Heart left ventricle (tissue), 16 donors: Measurements from ENCODE around the gene RALB. TPM values are rescaled to one million over a fixed set of nuclear protein-coding genes. Genes with fewer than 3 reads are reported as not detected.

Source experiments
- ATAC-seq, 4 donors: fragments of 200-7000 bp; cut with Tn5 transposase; one replicate each; pipeline ENCODE4 v1.9.1; 2020 to 2022; ENCODE audit warnings: moderate library complexity in 4 of 4, mild to moderate bottlenecking in 3 of 4, moderate number of reproducible peaks in 1 of 4
- DNase-seq, 5 donors: peaks; one replicate each; pipeline ENCODE4 v3.0.0-alpha.2; 2020
- H3K27ac ChIP-seq, 12 donors: fragments of 200-600 bp; sonication (generic) in 4 of 12; one replicate each; pipeline versions ENCODE4 v1.5.0 to v1.8.0; 2016 to 2022; ENCODE audit warnings: mild to moderate bottlenecking in 2 of 12
- H3K27me3 ChIP-seq, 9 donors: fragments of 200-600 bp; sonication (generic) in 2 of 9; one replicate each; pipeline versions ENCODE4 v1.5.1 to v1.8.0; 2016 to 2022; ENCODE audit warnings: mild to moderate bottlenecking in 3 of 9
- H3K36me3 ChIP-seq, 9 donors: fragments of 200-600 bp; sonication (generic) in 2 of 9; one replicate each; pipeline versions ENCODE4 v1.5.0 to v1.8.0; 2018 to 2022; ENCODE audit warnings: mild to moderate bottlenecking in 2 of 9
- H3K4me1 ChIP-seq, 12 donors: fragments of 200-600 bp; sonication (generic) in 4 of 12; one replicate each; pipeline versions ENCODE4 v1.5.0 to v1.8.0; 2016 to 2022; ENCODE audit warnings: mild to moderate bottlenecking in 3 of 12
- H3K4me3 ChIP-seq, 12 donors: fragments of 200-600 bp; sonication (generic) in 4 of 12; one replicate each; pipeline versions ENCODE4 v1.5.0 to v1.8.0; 2017 to 2022; ENCODE audit warnings: mild to moderate bottlenecking in 9 of 12, moderate library complexity in 4 of 12
- H3K9me3 ChIP-seq, 12 donors: fragments of 200-600 bp; sonication (generic) in 4 of 12; one replicate each; pipeline versions ENCODE4 v1.5.0 to v1.8.0; 2016 to 2022; ENCODE audit warnings: mild to moderate bottlenecking in 1 of 12
- POLR2A ChIP-seq, 2 donors: fragments of 450-650 bp; IDR thresholded peaks; one replicate each; pipeline ENCODE4 v1.6.1; 2017; ENCODE audit warnings: antibody characterized with exemption in 2 of 2, mild to moderate bottlenecking in 2 of 2, moderate library complexity in 2 of 2
- WGBS, 4 donors: extraction: QIAGEN DNeasy Blood & Tissue Kit in 2 of 4; methylation state at CpG; one replicate each; pipeline versions ENCODE4 v1.1.5 to v1.1.7; 2013 to 2018; 5-methylcytosine and 5-hydroxymethylcytosine counted together
- intact Hi-C, 10 donors: fragments of 100-400 bp; cut with DNase I; formaldehyde crosslinking; loops; one replicate each; pipeline versions ENCODE4 v1.11.1 to v1.14.2; 2022
- polyA plus RNA-seq, 2 donors: library from polyadenylated mRNA; stranded (reverse); fragments of 200-250 nt; gene quantifications; one replicate each; pipeline ENCODE4 v1.2.3, GENCODE V29; 2013
- total RNA-seq, 9 donors: library from RNA; depleted of rRNA in 2 of 9; stranded (reverse); fragments of >200 nt in 2 of 9; fragmentation: NEBNext Ultra II Directional in 3 of 9; extraction: Animal tissue kit (Norgen Biotek cat#: 25700) in 3 of 9; gene quantifications; one replicate each; pipeline versions ENCODE4 v1.1.0 to v1.2.4, GENCODE V29; 2016 to 2023
- TF ChIP-seq, protein P1 (sequence below), 12 donors: fragments of 200-600 bp; sonication (generic) in 4 of 12; IDR thresholded peaks; one replicate each; pipeline versions ENCODE4 v1.5.0 to v1.8.0; 2018 to 2022; ENCODE audit warnings: antibody characterized with exemption in 12 of 12, mild to moderate bottlenecking in 5 of 12
- donor health status: ischemic (EF 13 %, LVEDD 7.1; RV severe dilation, severe dysfunction).
- donor health status: healthy with polysubstance abuse.
- donor health status: DM: no; HTN: yes; CAD: no.
- donor health status: DM: no; HTN: no; CAD: no.
- donor health status: ischemic (EF 25% LVEDD 6.9; RV normal size, moderate dysfunction).
- donor health status: ischemic (EF 25% LVEDD 5.7; RV mildly dilated, moderate dysfunction).
- donor health status: healthy.
- donor health status: DM: yes; HTN: yes; CAD: no.
- donor health status: ischemic (EF 35%, LVEDD 5.7; RV mildly dilated, moderate dysfunction).
- donor health status: nonischemic (EF 11% LVEDD 7.7; RV severe dilation, severe dysfunction).
- donor health status: DM: yes; HTN: yes; CAD: no.
- donor health status: PGD.
- donor health status: ischemic (EF 29% LVEDD 5.4; RV normal size, mild dysfunction).
- donor health status: nonischemic (EF 23%, LVEDD 6.1; RV moderate dilation, normal function).

The RALB gene
- total and polyA plus RNA-seq, 11 donors, result 30.5 to 111 (median 45.1) TPM

DNA sequence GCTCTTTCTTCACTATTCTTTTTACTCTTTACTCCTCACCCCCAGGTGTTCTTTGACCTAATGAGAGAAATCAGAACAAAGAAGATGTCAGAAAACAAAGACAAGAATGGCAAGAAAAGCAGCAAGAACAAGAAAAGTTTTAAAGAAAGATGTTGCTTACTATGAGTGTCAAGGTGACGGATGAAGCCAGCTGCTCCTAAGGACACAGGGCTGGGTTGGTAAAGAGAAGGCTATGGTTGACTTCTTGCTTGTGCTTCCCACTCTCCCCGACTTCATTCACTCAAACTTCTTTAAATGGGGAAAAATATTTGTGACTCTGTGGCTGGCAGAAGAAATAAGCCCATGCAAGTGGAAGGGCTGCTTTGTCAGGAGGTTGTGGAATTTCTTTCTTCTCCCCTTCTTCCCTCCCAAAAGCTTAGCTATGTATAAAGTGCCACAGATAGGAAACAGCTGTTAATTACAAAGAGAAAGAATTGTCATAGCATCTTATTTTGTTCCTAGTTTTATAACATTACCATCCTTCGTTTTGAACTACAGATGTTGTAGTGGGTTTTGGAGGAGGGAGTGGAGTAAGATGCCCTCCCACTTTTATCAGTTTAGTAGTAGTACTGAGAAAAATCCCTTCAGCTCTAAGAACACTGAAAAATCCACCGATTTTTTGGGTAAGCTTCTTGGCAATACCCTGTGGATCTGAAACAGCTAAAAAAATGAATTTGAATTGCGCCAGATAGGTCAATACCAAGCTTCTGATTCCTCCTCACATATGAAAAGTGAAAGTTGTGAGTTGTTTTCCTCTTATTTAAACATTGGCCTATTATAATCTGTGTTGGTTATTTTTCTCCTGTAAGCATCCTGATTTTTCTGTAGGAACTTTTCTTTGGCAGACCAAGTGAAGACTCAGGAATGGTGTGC is 40.7 kb downstream of the RALB start:
- intact Hi-C loops, result loop anchor here in 1 of 10 donors (5.0 kb wide), 1 partner anchor 36 kb away; no protein-coding TSS in a partner anchor
- ATAC-seq (peak in 1 of 4 donors; percentile 18), DNase-seq (no peak)
- Histone ChIP-seq H3K36me3 (peaks cover 0 to 95% (median 76%) of the 10 kb centered on the region in 9 donors), H3K4me1 (peaks cover 0 to 41% (median 28%) of the 10 kb centered on the region in 12 donors), H3K27ac (peak overlapping the region in 2 of 12 donors; percentile 23 to 32), H3K9me3 (no peaks in the 10 kb centered on the region), H3K4me3 (no peak overlapping the region), H3K27me3 (no peaks in the 10 kb centered on the region)
- 65 to 73% (median 71%) methylated on average over 5 of the region's 5 CpGs for WGBS, 4 donors
- no peak for TF ChIP-seq POLR2A (IDR thresholded peaks at IDR 0.05)
- TF ChIP-seq, protein P1, sequence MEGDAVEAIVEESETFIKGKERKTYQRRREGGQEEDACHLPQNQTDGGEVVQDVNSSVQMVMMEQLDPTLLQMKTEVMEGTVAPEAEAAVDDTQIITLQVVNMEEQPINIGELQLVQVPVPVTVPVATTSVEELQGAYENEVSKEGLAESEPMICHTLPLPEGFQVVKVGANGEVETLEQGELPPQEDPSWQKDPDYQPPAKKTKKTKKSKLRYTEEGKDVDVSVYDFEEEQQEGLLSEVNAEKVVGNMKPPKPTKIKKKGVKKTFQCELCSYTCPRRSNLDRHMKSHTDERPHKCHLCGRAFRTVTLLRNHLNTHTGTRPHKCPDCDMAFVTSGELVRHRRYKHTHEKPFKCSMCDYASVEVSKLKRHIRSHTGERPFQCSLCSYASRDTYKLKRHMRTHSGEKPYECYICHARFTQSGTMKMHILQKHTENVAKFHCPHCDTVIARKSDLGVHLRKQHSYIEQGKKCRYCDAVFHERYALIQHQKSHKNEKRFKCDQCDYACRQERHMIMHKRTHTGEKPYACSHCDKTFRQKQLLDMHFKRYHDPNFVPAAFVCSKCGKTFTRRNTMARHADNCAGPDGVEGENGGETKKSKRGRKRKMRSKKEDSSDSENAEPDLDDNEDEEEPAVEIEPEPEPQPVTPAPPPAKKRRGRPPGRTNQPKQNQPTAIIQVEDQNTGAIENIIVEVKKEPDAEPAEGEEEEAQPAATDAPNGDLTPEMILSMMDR (IDR thresholded peaks at IDR 0.05), result no peak

DNA sequence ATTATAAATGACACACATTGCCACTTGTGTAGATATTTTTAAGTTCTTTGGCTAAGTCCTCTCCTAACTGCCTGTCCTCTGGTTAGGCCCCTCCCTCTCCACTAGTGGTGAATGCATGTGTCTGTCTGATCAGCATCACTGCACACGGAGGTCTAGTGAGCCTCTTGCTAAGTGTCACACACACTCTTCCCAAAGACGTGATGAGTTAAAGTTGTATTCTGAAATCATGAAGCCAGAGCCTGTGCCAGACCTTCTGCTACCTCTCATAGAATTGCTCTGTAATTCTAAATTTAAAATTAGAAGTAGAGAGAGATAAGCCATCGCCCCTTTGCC is 41.3 kb downstream of the RALB start:
- Histone ChIP-seq H3K4me1 (peaks cover 0 to 41% (median 28%) of the 10 kb centered on the region in 12 donors), H3K27ac (peak overlapping the region in 2 of 12 donors; percentile 23 to 32), H3K4me3 (no peak overlapping the region), H3K9me3 (no peaks in the 10 kb centered on the region), H3K36me3 (peaks cover 0 to 95% (median 77%) of the 10 kb centered on the region in 9 donors), H3K27me3 (no peaks in the 10 kb centered on the region)
- peak in 3 of 4 donors; percentile 66 to 94 (median 72) for ATAC-seq
- 30 to 51% (median 46%) methylated on average over 3 of the region's 3 CpGs for WGBS, 4 donors
- peak in 2 of 5 donors; percentile 41 to 47 for DNase-seq
- no peak for TF ChIP-seq POLR2A (IDR thresholded peaks at IDR 0.05)
- TF ChIP-seq, protein P1 (IDR thresholded peaks at IDR 0.05), result no peak
- intact Hi-C loops, result loop anchor here in 1 of 10 donors (5.0 kb wide), 1 partner anchor 37 kb away; no protein-coding TSS in a partner anchor

DNA sequence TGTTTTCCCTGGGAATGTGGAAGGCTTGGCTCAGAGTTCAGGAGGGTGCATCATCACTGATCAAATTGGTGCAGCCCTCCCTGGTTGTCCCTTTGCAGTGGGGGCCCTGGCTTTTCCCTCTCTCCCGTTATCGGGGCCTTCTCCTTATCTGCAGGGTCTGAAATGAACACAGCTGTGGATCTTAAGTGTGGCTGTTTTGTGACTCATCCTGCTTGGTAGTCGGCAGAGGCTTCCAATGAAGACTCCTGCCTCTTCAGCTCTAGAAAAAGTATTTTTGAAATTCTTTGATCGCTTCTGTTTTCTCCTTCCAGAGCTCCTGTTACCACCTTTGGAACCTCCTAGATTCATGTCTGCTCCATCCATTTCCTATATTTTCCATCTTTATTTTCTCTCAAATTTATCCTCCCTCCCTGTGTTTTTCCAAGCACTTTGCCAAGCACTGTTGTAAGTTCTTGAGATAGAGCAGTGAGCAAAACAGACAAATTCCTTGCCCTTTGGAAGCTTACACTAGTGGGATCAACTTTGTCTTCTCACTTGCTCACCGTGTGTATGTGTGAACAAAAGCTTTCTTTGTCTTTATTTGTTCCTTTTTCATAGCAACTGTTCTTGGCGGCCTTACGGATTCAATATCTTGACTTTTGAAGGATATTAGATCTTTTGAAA is 45.7 kb downstream of the RALB start:
- WGBS, 4 donors, result 69 to 75% (median 71%) methylated on average over 7 of the region's 7 CpGs
- Histone ChIP-seq H3K36me3 (peaks cover 0 to 90% (median 43%) of the 10 kb centered on the region in 9 donors), H3K27me3 (no peaks in the 10 kb centered on the region), H3K27ac (no peak overlapping the region), H3K4me3 (no peak overlapping the region), H3K4me1 (peaks cover 0 to 11% (median 6%) of the 10 kb centered on the region in 12 donors), H3K9me3 (no peaks in the 10 kb centered on the region)
- intact Hi-C loops, result no loop called here
- DNase-seq, result no peak
- ATAC-seq, result peak in 2 of 4 donors; percentile 25 to 41
- no peak for TF ChIP-seq POLR2A (IDR thresholded peaks at IDR 0.05)
- TF ChIP-seq, protein P1 (IDR thresholded peaks at IDR 0.05), result no peak

DNA sequence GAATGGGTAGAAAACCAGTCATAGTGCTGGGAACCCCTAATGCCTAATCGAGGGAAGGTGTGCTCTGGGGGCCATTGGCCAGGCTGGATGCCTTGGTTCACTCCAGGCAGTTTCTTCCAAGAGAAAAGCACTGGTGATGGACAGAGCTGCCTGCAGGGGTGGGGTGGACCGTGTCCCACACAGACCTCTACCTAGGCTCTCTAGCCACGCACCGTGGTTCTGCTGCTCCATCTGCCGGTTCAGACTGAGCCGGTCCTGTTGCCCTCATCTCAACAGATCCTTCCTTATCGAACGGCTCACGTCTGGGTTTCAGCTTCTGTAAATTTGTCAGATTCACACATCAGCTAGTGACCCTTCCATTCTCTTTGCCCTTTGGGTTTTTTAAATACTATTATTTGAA is 46.4 kb downstream of the RALB start:
- Histone ChIP-seq H3K4me3 (no peak overlapping the region), H3K27ac (no peak overlapping the region), H3K9me3 (no peaks in the 10 kb centered on the region), H3K36me3 (peaks cover 0 to 90% (median 36%) of the 10 kb centered on the region in 9 donors), H3K4me1 (peaks cover 0 to 5% (median 0%) of the 10 kb centered on the region in 12 donors), H3K27me3 (no peaks in the 10 kb centered on the region)
- intact Hi-C loops, result no loop called here
- no peak for ATAC-seq
- no peak for DNase-seq
- WGBS, 4 donors, result 96 to 98% (median 97%) methylated on average over 9 of the region's 9 CpGs
- TF ChIP-seq POLR2A (IDR thresholded peaks at IDR 0.05), result no peak
